Measurements from ENCODE around the gene CORIN.
"Not testable (repeated sequence)": the region's sequence is repeated elsewhere in the genome, so short reads cannot be mapped to it uniquely, and the experiment has no call there.

The CORIN gene

DNA sequence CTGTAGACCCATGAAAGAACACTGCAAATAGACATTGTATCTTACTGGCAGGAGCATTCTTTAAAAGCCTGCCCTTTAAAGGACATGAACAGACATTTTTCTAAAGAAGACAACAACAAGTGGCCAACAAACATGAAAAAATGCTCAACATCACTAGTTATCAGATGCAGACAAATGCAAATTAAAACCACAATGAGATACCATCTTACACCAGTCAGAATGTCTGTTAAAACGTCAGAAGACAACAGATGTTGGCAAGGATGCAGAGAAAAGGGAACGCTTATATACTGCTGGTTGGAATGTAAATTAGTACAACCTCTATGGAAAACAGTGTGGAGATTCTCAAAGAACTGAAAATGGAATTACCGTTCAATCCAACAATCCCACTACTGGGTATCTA lies 275.6 kb downstream of the CORIN start:
- no peaks in the 10 kb centered on the region for H3K27me3 ChIP-seq (ENCODE audit: insufficient read depth, low read length)
- H3K4me1 ChIP-seq (ENCODE audit: insufficient read depth, low read length), result no peaks in the 10 kb centered on the region
- H2AFZ ChIP-seq (ENCODE audit: low read depth, low read length), result no peak overlapping the region
- H3K9me3 ChIP-seq (ENCODE audit: low read length), result no peaks in the 10 kb centered on the region
- H3K36me3 ChIP-seq (ENCODE audit: insufficient read depth, low read length), result no peaks in the 10 kb centered on the region
- H3K4me3 ChIP-seq (ENCODE audit: low read length), result no peak overlapping the region

DNA sequence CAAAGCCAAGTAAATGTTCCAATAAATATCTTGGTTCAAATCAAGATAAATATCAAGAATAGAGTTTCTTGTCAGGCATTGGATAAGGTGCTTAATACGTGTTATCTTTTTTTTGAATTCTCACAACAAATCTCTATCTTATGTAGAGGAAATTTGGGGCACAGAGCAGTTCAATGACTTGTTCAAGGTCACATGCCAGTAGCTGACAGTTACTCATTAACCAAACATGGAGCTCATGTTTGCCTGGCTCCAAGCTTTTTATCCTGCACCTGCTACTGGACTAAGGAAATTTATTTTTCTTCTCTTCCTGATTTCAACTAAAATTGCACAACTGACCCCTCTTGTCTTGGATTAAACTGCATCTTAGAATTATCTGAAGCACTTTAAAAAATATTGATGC lies 276.5 kb downstream of the CORIN start:
- Histone ChIP-seq H3K9me3 (ENCODE audit: low read length) (no peaks in the 10 kb centered on the region), H3K27me3 (ENCODE audit: insufficient read depth, low read length) (no peaks in the 10 kb centered on the region), H3K36me3 (ENCODE audit: insufficient read depth, low read length) (no peaks in the 10 kb centered on the region), H3K4me1 (ENCODE audit: insufficient read depth, low read length) (no peaks in the 10 kb centered on the region), H3K4me3 (ENCODE audit: low read length) (no peak overlapping the region), H2AFZ (ENCODE audit: low read depth, low read length) (no peak overlapping the region)

DNA sequence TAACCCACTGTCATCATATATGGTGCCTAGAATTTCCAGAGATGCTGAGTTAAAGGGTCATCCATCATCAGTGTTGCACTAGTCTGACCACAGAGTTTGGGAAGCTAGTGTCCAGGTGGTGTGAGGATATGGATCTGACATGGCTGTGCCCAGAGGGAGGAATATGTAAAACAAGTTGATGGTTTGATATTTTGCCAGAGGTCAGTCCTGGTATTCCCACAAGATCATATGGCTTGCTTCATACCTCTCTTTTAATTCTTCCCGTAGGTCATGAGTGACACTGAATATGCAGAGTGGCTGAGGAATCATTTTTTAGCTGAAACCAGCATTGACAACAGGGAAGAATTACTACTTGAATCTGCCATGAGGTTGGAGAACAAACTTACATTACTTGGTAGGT lies 277.2 kb downstream of the CORIN start:
- Histone ChIP-seq H2AFZ (ENCODE audit: low read depth, low read length) (no peak overlapping the region), H3K9me3 (ENCODE audit: low read length) (no peaks in the 10 kb centered on the region), H3K36me3 (ENCODE audit: insufficient read depth, low read length) (no peaks in the 10 kb centered on the region), H3K4me1 (ENCODE audit: insufficient read depth, low read length) (no peaks in the 10 kb centered on the region), H3K4me3 (ENCODE audit: low read length) (no peak overlapping the region), H3K27me3 (ENCODE audit: insufficient read depth, low read length) (no peaks in the 10 kb centered on the region)

DNA sequence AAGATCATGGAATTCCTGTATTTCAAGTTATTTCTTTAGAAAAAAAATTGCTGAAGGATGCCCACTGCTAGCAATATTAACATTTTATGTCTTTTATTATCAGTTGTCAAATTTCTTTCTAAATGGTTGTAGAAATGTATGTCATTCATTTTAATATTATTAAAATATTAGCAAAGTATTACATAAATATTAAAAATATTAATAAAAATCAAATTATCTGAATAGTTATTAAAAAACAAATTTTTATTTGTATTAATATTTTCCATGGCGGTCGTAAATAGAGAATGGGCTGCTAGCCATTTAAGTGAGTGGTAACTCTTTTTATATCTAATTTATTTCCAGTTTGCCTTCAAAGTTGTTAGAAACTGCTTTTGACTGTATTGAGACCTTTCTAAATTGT lies 280.6 kb downstream of the CORIN start:
- Histone ChIP-seq H3K9me3 (ENCODE audit: low read length) (no peaks in the 10 kb centered on the region), H3K4me1 (ENCODE audit: insufficient read depth, low read length) (no peaks in the 10 kb centered on the region), H3K27me3 (ENCODE audit: insufficient read depth, low read length) (no peaks in the 10 kb centered on the region), H3K36me3 (ENCODE audit: insufficient read depth, low read length) (no peaks in the 10 kb centered on the region), H2AFZ (ENCODE audit: low read depth, low read length) (no peak overlapping the region), H3K4me3 (ENCODE audit: low read length) (no peak overlapping the region)

DNA sequence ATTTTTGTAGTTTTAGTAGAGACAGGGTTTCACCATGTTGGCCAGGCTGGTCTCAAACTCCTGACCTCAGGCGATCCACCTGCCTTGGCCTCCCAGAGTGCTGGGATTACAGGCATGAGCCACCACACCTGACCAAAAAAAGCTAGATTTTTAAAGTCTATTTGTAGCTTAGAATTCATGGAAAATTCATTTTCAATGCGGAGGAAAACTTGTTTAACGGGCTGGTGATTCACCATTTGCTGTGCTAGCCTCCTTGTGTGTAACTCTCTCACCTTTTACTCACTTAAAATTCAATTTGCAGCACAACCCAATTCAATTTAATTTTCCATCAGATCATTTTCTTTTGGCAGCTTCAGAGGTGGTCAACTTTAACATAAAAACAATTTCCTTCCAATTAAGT lies 281.9 kb downstream of the CORIN start:
- H3K4me1 ChIP-seq (ENCODE audit: insufficient read depth, low read length); H2AFZ ChIP-seq (ENCODE audit: low read depth, low read length); H3K36me3 ChIP-seq (ENCODE audit: insufficient read depth, low read length); H3K27me3 ChIP-seq (ENCODE audit: insufficient read depth, low read length); H3K4me3 ChIP-seq (ENCODE audit: low read length); H3K9me3 ChIP-seq (ENCODE audit: low read length): not testable (repeated sequence)

DNA sequence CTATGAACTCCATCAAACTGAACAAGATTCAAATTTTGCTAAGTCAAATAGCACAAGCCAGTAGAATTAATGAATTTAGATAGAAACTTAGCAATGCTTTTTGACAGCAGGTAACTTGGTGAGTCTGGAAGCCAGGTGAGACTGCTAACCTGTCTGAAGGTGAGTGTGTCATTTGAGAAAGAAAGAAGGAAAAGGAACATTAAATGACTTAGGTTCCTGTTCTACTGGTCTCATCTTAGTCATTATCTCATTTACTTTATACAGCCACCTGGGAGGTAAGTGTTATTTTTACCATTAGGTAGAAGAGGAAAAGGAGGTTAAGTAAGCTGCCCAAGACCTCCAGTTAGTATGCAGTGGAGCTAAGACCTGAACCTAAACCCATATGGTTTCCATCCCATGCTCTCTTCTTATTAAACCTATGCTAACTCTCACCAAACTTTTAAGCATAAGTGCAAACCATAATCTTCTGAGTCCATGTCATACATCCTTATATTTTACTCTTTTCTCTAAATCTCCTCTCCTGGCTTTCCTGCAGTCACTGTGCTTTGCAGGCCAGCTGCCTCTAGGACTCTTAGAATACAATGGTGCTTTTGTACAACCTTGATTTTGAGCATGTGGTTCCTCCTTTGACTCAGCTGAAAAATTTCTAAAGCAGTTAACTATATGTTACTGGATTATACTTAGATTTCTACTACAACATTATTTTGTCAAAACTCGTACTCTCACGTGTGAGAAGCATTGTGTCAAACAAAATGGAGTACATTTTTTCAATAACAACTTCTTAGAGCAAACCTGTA lies 284.3 kb downstream of the CORIN start:
- Histone ChIP-seq H2AFZ (ENCODE audit: low read depth, low read length) (no peak overlapping the region), H3K36me3 (ENCODE audit: insufficient read depth, low read length) (no peaks in the 10 kb centered on the region), H3K4me3 (ENCODE audit: low read length) (no peak overlapping the region), H3K9me3 (ENCODE audit: low read length) (no peaks in the 10 kb centered on the region), H3K27me3 (ENCODE audit: insufficient read depth, low read length) (no peaks in the 10 kb centered on the region), H3K4me1 (ENCODE audit: insufficient read depth, low read length) (no peaks in the 10 kb centered on the region)

DNA sequence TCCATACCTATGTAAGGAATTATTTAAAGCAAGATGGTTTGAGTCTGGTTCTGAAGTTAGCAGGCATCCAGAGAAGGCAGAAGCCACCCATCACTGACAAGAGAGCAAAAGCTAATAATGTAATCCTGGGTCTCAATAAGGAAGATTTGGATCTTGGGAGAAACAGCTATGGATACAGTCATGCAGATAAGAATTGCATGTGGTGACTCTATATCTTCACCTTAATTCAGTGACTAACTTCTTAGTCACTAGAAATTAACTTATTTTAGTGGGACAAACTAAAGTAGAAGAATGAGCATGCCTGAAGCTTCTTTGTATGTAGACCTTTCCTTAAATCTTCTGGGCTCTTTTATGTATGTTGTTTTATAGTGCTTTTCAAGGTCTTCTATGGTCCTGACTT lies 286.2 kb downstream of the CORIN start:
- no peaks in the 10 kb centered on the region for H3K4me1 ChIP-seq (ENCODE audit: insufficient read depth, low read length)
- no peak overlapping the region for H2AFZ ChIP-seq (ENCODE audit: low read depth, low read length)
- H3K36me3 ChIP-seq (ENCODE audit: insufficient read depth, low read length), result no peaks in the 10 kb centered on the region
- H3K4me3 ChIP-seq (ENCODE audit: low read length), result no peak overlapping the region
- H3K9me3 ChIP-seq (ENCODE audit: low read length), result no peaks in the 10 kb centered on the region
- H3K27me3 ChIP-seq (ENCODE audit: insufficient read depth, low read length), result no peaks in the 10 kb centered on the region

DNA sequence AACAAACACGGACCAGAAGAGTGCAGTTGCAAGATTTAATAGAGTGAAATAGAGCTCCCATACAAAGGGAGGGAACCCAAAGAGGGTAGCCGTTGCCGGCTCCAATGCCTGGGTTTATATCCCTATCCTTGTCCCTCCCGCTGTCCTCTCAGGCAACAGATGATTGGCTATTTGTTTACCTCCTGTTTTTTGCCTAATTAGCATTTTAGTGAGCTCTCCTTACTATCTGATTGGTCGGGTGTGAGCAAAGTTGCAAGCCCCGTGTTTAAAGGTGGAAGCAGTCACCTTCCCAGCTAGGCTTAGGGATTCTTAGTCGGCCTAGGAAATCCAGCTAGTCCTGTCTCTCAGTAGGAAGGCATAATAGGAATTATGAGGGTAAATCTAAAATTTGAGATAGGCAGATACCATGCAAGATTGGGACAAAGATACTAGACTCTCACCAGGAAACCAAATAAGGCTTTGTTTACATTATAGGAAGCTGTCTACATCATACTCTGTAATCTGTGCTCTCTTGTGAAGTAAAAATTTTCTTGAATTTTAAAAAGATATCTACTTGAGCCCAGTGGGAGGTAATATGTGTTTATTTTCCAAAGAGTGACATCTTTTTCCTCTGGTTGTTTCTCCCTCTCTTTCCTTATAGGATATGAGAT lies 286.8 kb downstream of the CORIN start:
- Histone ChIP-seq H2AFZ (ENCODE audit: low read depth, low read length) (no peak overlapping the region), H3K4me3 (ENCODE audit: low read length) (no peak overlapping the region), H3K27me3 (ENCODE audit: insufficient read depth, low read length) (no peaks in the 10 kb centered on the region), H3K9me3 (ENCODE audit: low read length) (no peaks in the 10 kb centered on the region), H3K4me1 (ENCODE audit: insufficient read depth, low read length) (no peaks in the 10 kb centered on the region), H3K36me3 (ENCODE audit: insufficient read depth, low read length) (no peaks in the 10 kb centered on the region)

DNA sequence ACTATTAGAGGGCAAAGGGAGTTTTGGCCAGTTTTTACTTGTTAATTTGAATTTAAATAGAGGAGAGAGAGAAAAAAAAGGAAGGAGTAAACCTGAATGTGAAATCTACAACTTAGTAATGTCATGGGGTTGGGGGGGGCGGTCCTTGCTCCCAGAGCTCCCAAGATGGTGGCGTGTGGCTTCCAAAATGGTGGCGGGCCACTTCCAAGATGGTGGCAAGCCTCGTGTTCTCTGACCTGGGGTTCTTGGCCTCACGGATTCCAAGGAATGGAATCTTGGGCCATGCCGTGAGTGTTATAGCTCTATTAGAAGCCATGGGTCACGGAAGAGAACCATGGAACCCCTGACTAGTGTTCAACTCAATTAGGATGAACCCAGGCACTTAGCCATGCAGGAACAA lies 287.5 kb downstream of the CORIN start:
- not testable (repeated sequence) for H3K4me3 ChIP-seq (ENCODE audit: low read length); H3K27me3 ChIP-seq (ENCODE audit: insufficient read depth, low read length); H3K9me3 ChIP-seq (ENCODE audit: low read length); H3K4me1 ChIP-seq (ENCODE audit: insufficient read depth, low read length); H3K36me3 ChIP-seq (ENCODE audit: insufficient read depth, low read length); H2AFZ ChIP-seq (ENCODE audit: low read depth, low read length)

Data from neuron (in vitro differentiated cells).